ENCODE results near the gene PRTG.

DNA sequence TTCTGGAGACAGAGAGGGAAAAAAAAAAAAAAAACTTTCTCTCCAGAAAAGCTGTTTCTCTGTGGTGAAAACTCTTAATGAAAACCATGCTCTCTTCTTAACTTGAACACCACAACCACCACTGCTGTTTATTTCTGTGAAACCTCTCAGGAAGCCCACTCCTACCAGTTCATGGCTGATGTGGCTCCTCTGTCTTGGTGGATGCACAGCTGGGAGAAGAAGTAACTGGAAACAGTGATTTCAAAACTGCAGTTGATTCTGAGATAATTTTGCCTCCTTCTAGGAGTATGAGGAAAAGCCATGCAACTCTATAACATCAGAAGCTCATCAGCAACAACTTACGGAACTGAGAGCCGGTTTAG lies 114.6 kb downstream of the PRTG start:
- TF ChIP-seq CTCF (IDR thresholded peaks at IDR 0.05) (no peak), POLR2A (IDR thresholded peaks at IDR 0.05) (no peak)

Data from uterus (tissue), 2 donors.